Endothelial cell of umbilical vein (primary cell): ENCODE results near the gene CXCL10. TPM values are rescaled to one million over a fixed set of nuclear protein-coding genes. Genes with fewer than 3 reads are reported as not detected.

ENCODE experiments used
- BruUV-seq: library from RNA; stranded (reverse); fragments of 400-500 nt; replicated peaks from 2 replicates; lab custom pipeline; 2021; lab: Mats Ljungman, UMichigan
- CTCF ChIA-PET: fragments of 300-600, 350-600 bp; sonication (Branson Sonifier 250); formaldehyde crosslinking; loops from one replicate; lab custom pipeline; 2021; ENCODE audit warnings: antibody characterized with exemption, inconsistent platforms; lab: Charles Lee
- POLR2A ChIA-PET: fragments of 300-600, 350-600 bp; sonication (Branson Sonifier 250); formaldehyde crosslinking; loops from one replicate; lab custom pipeline; 2021; ENCODE audit warnings: antibody characterized with exemption, inconsistent platforms; lab: Charles Lee
- DNase-seq: peaks from one replicate; pipeline ENCODE4 v3.0.0-alpha.2; 2011; ENCODE audit warnings: low read depth, low spot score
- FAIRE-seq: peaks from 2 replicates; lab custom pipeline; 2011; peaks lifted over from hg19 to GRCh38; lab: Jason Lieb, UNC
- H2AFZ ChIP-seq: 2 replicates; pipeline ENCODE4 v1.6.0; 2012; ENCODE audit warnings: low read depth, low read length, control low read depth, inconsistent platforms
- H3K27ac ChIP-seq: 2 replicates; pipeline ENCODE4 v1.5.1; 2011; ENCODE audit warnings: low read depth, mild to moderate bottlenecking, control low read depth, low read length, moderate library complexity; ENCODE audit not compliant: insufficient read depth
- H3K27me3 ChIP-seq, 2 experiments: 2 replicates each; pipeline versions ENCODE4 v1.6.0 to v1.6.1; 2011; ENCODE audit warnings: low read length in 2 of 2, mixed read lengths in 1 of 2; ENCODE audit not compliant: control insufficient read depth in 2 of 2, insufficient read depth in 2 of 2
- H3K36me3 ChIP-seq, 2 experiments: 2 replicates in 1 of 2; 3 replicates in 1 of 2; pipeline ENCODE4 v1.5.1; 2011; ENCODE audit warnings: low read length in 2 of 2, mild to moderate bottlenecking in 1 of 2, moderate library complexity in 1 of 2; ENCODE audit not compliant: control insufficient read depth in 2 of 2, insufficient read depth in 2 of 2; ENCODE audit errors: extremely low read depth in 1 of 2
- H3K4me1 ChIP-seq: 3 replicates; pipeline ENCODE4 v1.5.1; 2011; ENCODE audit warnings: mild to moderate bottlenecking, low read length; ENCODE audit not compliant: control insufficient read depth, insufficient read depth; ENCODE audit errors: extremely low read depth
- H3K4me2 ChIP-seq: 2 replicates; pipeline ENCODE4 v1.6.1; 2011; ENCODE audit warnings: low read length, control low read depth, mixed read lengths; ENCODE audit not compliant: insufficient read depth
- H3K4me3 ChIP-seq, 3 experiments: fragments of 200-600 bp in 1 of 3; sonication (generic), shearing (Covaris generic) in 1 of 3; replicated peaks in 1 of 3; 2 replicates each; pipeline ENCODE4 v1.5.1; 2011 to 2016; ENCODE audit warnings: control low read depth in 3 of 3, low read length in 3 of 3, mild to moderate bottlenecking in 2 of 3, inconsistent platforms in 1 of 3, low read depth in 1 of 3, moderate library complexity in 1 of 3; ENCODE audit not compliant: insufficient read depth in 1 of 3
- H3K79me2 ChIP-seq: 2 replicates; pipeline ENCODE4 v1.6.0; 2012; ENCODE audit warnings: low read length, inconsistent platforms; ENCODE audit not compliant: control insufficient read depth, insufficient read depth
- H3K9ac ChIP-seq: replicated peaks from 2 replicates; pipeline ENCODE3; 2011; ENCODE audit warnings: low read length, control low read depth; ENCODE audit not compliant: insufficient read depth; ENCODE audit errors: extremely low read depth
- H3K9me1 ChIP-seq: replicated peaks from 3 replicates; pipeline ENCODE4 v1.6.0; 2011; ENCODE audit warnings: mild to moderate bottlenecking, low read length; ENCODE audit not compliant: control insufficient read depth, insufficient read depth; ENCODE audit errors: extremely low read depth
- H3K9me3 ChIP-seq: replicated peaks from 2 replicates; pipeline ENCODE4 v1.5.1; 2012; ENCODE audit warnings: low read length, inconsistent platforms; ENCODE audit not compliant: control insufficient read depth, insufficient read depth
- H4K20me1 ChIP-seq: replicated peaks from 2 replicates; pipeline ENCODE3; 2011; ENCODE audit warnings: mild to moderate bottlenecking, low read length; ENCODE audit not compliant: control insufficient read depth, insufficient read depth; ENCODE audit errors: extremely low read depth
- CTCF ChIP-seq, 2 donors: IDR thresholded peaks; 1 replicate in 1 of 2; 2 replicates in 1 of 2; pipeline ENCODE4 v1.5.1; 2011; ENCODE audit warnings: low read length in 2 of 2, mild to moderate bottlenecking in 2 of 2, moderate library complexity in 2 of 2, control low read depth in 1 of 2, inconsistent platforms in 1 of 2, low read depth in 1 of 2; ENCODE audit not compliant: insufficient read depth in 1 of 2; ENCODE audit errors: extremely low read depth in 1 of 2
- EZH2 ChIP-seq: IDR thresholded peaks from 2 replicates; pipeline ENCODE4 v1.6.1; 2012; ENCODE audit warnings: borderline replicate concordance, low read depth, mild to moderate bottlenecking, moderate library complexity, low read length, inconsistent platforms; ENCODE audit not compliant: severe bottlenecking
- FOS ChIP-seq: IDR thresholded peaks from 2 replicates; pipeline ENCODE4 v1.6.1; 2011; ENCODE audit warnings: mild to moderate bottlenecking, low read length, moderate library complexity, borderline replicate concordance; ENCODE audit not compliant: insufficient read depth
- GATA2 ChIP-seq: IDR thresholded peaks from 2 replicates; pipeline ENCODE4 v1.7.0; 2011; ENCODE audit warnings: low read depth, mild to moderate bottlenecking, moderate library complexity, mixed read lengths, low read length; ENCODE audit not compliant: insufficient read length, insufficient read depth
- JUN ChIP-seq: IDR thresholded peaks from 2 replicates; pipeline ENCODE4 v1.6.1; 2011; ENCODE audit warnings: borderline replicate concordance, low read depth; ENCODE audit not compliant: insufficient read length, insufficient read depth
- MAX ChIP-seq: IDR thresholded peaks from 2 replicates; pipeline ENCODE4 v1.6.1; 2011; ENCODE audit not compliant: insufficient read depth, insufficient read length
- MYC ChIP-seq: IDR thresholded peaks from one replicate; pipeline ENCODE4 v1.6.1; 2011; ENCODE audit warnings: mild to moderate bottlenecking, low read depth, low read length
- POLR2A ChIP-seq: IDR thresholded peaks from 2 replicates; pipeline ENCODE4 v1.6.1; 2012; ENCODE audit warnings: low read depth, mild to moderate bottlenecking, control low read depth, low read length
- POLR2AphosphoS5 ChIP-seq: IDR thresholded peaks from 2 replicates; pipeline ENCODE4 v1.6.1; 2012; ENCODE audit warnings: low read depth, mild to moderate bottlenecking, control low read depth, low read length, moderate library complexity; ENCODE audit not compliant: insufficient read depth
- dilution Hi-C: fragments of 300-500 bp; cut with MboI; formaldehyde crosslinking; loops from one replicate; pipeline ENCODE4 v1.15.0; 2019; ENCODE audit warnings: low sequenced_read_pairs; ENCODE audit not compliant: extremely low pct_ligation_motif_present
- intact Hi-C: fragments of 100-400 bp; cut with micrococcal nuclease; formaldehyde crosslinking; loops from one replicate; pipeline ENCODE4 v1.10.0; 2022
- polyA plus RNA-seq, 4 experiments: library from polyadenylated mRNA; depleted of rRNA in 3 of 4; stranded (reverse) in 3 of 4; unstranded in 1 of 4; fragments of >200 nt; gene quantifications; 2 replicates each; pipeline versions ENCODE4 v1.2.1 to v1.2.3, GENCODE V29; 2011 to 2012; ENCODE audit warnings: missing spikeins in 1 of 4
- total RNA-seq: library from RNA; stranded (reverse); gene quantifications from 2 replicates; pipeline ENCODE4 v1.2.3, GENCODE V29; 2021

CXCL10 gene
- total and polyA plus RNA-seq, 2 donors (not counting 3 experiments of a cell fraction or from before 2014, with no cell fraction given): 0.18 TPM; not detected in 1

GRCh38 chr4:75980576-75980975, 42.7 kb downstream of the CXCL10 start:
- ChIA-PET CTCF (interaction anchor here (1.5 kb wide), 1 partner anchor 15 kb away, joined by 4 read pairs; no protein-coding TSS in a partner anchor), POLR2A (no interaction called here)
- no peaks in the 10 kb centered on the region for H3K27me3 ChIP-seq
- DNase-seq: no peak
- intact Hi-C loops (loop anchor here (10.0 kb wide), 1 partner anchor 176 kb away; no protein-coding TSS in a partner anchor), dilution Hi-C loops (no loop called here)
- no peaks in the 10 kb centered on the region for H3K4me1 ChIP-seq
- FAIRE-seq: no peak
- H3K79me2 ChIP-seq: peaks cover 21% of the 10 kb centered on the region
- no peak overlapping the region for H2AFZ ChIP-seq
- peaks cover 12 to 13% of the 10 kb centered on the region in 2 experiments for H3K36me3 ChIP-seq
- BruUV-seq: no TSS peak
- no peak overlapping the region for H3K9ac ChIP-seq
- no peaks in the 10 kb centered on the region for H3K9me1 ChIP-seq
- H3K27ac ChIP-seq: no peak overlapping the region
- no peaks in the 10 kb centered on the region for H3K9me3 ChIP-seq
- no peak overlapping the region for H3K4me2 ChIP-seq
- no peaks in the 10 kb centered on the region for H4K20me1 ChIP-seq
- no peak for TF ChIP-seq MAX
- TF ChIP-seq CTCF (IDR thresholded peaks at IDR 0.05; ENCODE audit: extremely low read depth in 1 of 2, insufficient read depth in 1 of 2, low read depth in 1 of 2, low read length in 2 of 2): no peak
- no peak for TF ChIP-seq POLR2AphosphoS5
- no peak for TF ChIP-seq POLR2A
- no peak for TF ChIP-seq FOS
- TF ChIP-seq EZH2: no peak
- no peak for TF ChIP-seq JUN
- TF ChIP-seq MYC: no peak
- no peak for TF ChIP-seq GATA2
- no peak overlapping the region for H3K4me3 ChIP-seq
